ENCODE data around the gene ERVK3-1. TPM values are rescaled to one million over a fixed set of nuclear protein-coding genes. Genes with fewer than 3 reads are reported as not detected.

The ERVK3-1 gene
- total RNA-seq, 1 experiment from 2014 or later: 28.1 TPM

DNA sequence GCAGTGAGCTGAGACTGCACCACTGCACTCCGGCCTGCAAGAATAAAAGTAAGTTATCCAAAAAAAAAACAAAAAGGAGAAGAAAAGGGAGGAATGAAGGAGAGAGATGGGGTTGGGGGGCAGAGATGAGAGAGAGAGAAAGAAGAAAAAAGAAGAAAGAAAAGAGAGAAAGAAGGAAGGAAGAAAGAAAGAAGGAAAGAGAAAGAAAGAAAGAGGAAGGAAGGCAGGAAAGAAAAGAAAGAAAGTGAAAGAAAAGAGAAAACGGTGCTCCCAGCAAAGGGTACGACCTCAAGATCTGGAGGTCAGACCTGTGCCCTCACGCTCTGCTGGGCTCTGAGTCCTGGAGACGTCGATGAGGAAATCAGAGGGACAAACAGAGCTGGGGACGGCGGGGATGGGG, 44.4 kb downstream of the ERVK3-1 start:
- intact Hi-C loops (cut with micrococcal nuclease): no loop called here
- Histone ChIP-seq H3K4me2 (ENCODE audit: low read length) (no peak overlapping the region), H3K9me2 (ENCODE audit: insufficient read depth) (no peaks in the 10 kb centered on the region), H3K9ac (ENCODE audit: low read length) (no peak overlapping the region), H3K27ac (ENCODE audit: low read depth, low read length) (no peak overlapping the region), H2AFZ (ENCODE audit: low read depth, low read length, poor library complexity, severe bottlenecking) (no peak overlapping the region), H3K36me3 (ENCODE audit: control insufficient read depth in 1 of 2, insufficient read depth in 2 of 2, low read length in 2 of 2) (no peaks in the 10 kb centered on the region), H3K27me3 (ENCODE audit: insufficient read depth, low read length) (no peaks in the 10 kb centered on the region), H4K20me1 (ENCODE audit: insufficient read depth) (no peaks in the 10 kb centered on the region), H3K9me3 (ENCODE audit: control insufficient read depth in 1 of 2, insufficient read depth in 1 of 2, low read depth in 1 of 2, low read length in 2 of 2) (no peaks in the 10 kb centered on the region), H3K4me3 (replicated peaks in 1 of 2; ENCODE audit: low read depth in 1 of 2, low read length in 2 of 2) (no peak overlapping the region), H3K79me2 (ENCODE audit: insufficient read depth, low read length) (no peaks in the 10 kb centered on the region), H3K4me1 (ENCODE audit: control insufficient read depth in 1 of 2, insufficient read depth in 2 of 2, low read length in 2 of 2) (no peaks in the 10 kb centered on the region)
- TF ChIP-seq YY1 (IDR thresholded peaks at IDR 0.05; ENCODE audit: extremely low read depth, insufficient replicate concordance, low read depth, low read length): no peak
- no peak for TF ChIP-seq RAD21 (IDR thresholded peaks at IDR 0.05; ENCODE audit: low read depth)
- TF ChIP-seq SIN3A (IDR thresholded peaks at IDR 0.05; ENCODE audit: low read depth): no peak
- no peak for TF ChIP-seq EZH2 (IDR thresholded peaks at IDR 0.05)
- no peak for TF ChIP-seq ATF3 (IDR thresholded peaks at IDR 0.05)
- no peak for TF ChIP-seq SP1 (IDR thresholded peaks at IDR 0.05; ENCODE audit: low read depth)
- TF ChIP-seq CBX3 (IDR thresholded peaks at IDR 0.05; ENCODE audit: low read depth): no peak
- TF ChIP-seq SRF (IDR thresholded peaks at IDR 0.05; ENCODE audit: low read depth): no peak
- no peak for TF ChIP-seq FOSL1 (IDR thresholded peaks at IDR 0.05; ENCODE audit: low read depth)
- TF ChIP-seq EZH2phosphoT487 (IDR thresholded peaks at IDR 0.05; ENCODE audit: borderline replicate concordance): no peak
- TF ChIP-seq TCF7L2 (IDR thresholded peaks at IDR 0.05; ENCODE audit: borderline replicate concordance, extremely low read depth, insufficient read depth, insufficient read length): no peak
- no peak for TF ChIP-seq POLR2AphosphoS5 (IDR thresholded peaks at IDR 0.05; ENCODE audit: low read depth, low read length)
- TF ChIP-seq, protein P1, sequence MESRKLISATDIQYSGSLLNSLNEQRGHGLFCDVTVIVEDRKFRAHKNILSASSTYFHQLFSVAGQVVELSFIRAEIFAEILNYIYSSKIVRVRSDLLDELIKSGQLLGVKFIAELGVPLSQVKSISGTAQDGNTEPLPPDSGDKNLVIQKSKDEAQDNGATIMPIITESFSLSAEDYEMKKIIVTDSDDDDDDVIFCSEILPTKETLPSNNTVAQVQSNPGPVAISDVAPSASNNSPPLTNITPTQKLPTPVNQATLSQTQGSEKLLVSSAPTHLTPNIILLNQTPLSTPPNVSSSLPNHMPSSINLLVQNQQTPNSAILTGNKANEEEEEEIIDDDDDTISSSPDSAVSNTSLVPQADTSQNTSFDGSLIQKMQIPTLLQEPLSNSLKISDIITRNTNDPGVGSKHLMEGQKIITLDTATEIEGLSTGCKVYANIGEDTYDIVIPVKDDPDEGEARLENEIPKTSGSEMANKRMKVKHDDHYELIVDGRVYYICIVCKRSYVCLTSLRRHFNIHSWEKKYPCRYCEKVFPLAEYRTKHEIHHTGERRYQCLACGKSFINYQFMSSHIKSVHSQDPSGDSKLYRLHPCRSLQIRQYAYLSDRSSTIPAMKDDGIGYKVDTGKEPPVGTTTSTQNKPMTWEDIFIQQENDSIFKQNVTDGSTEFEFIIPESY (IDR thresholded peaks at IDR 0.05; ENCODE audit: extremely low read depth, insufficient replicate concordance, low read length): no peak
- TF ChIP-seq, protein P2, sequence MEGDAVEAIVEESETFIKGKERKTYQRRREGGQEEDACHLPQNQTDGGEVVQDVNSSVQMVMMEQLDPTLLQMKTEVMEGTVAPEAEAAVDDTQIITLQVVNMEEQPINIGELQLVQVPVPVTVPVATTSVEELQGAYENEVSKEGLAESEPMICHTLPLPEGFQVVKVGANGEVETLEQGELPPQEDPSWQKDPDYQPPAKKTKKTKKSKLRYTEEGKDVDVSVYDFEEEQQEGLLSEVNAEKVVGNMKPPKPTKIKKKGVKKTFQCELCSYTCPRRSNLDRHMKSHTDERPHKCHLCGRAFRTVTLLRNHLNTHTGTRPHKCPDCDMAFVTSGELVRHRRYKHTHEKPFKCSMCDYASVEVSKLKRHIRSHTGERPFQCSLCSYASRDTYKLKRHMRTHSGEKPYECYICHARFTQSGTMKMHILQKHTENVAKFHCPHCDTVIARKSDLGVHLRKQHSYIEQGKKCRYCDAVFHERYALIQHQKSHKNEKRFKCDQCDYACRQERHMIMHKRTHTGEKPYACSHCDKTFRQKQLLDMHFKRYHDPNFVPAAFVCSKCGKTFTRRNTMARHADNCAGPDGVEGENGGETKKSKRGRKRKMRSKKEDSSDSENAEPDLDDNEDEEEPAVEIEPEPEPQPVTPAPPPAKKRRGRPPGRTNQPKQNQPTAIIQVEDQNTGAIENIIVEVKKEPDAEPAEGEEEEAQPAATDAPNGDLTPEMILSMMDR (IDR thresholded peaks at IDR 0.05 in 2 of 3, conservative IDR thresholded peaks at IDR 0.05 in 1 of 3; ENCODE audit: borderline replicate concordance in 1 of 3, insufficient read depth in 1 of 3, low read depth in 2 of 3, low read length in 2 of 3): no peak
- TF ChIP-seq ELF1 (IDR thresholded peaks at IDR 0.05; ENCODE audit: borderline replicate concordance, low read depth): no peak
- TF ChIP-seq ZNF274 (IDR thresholded peaks at IDR 0.05; ENCODE audit: low read depth, low read length): no peak
- TF ChIP-seq ZFX (IDR thresholded peaks at IDR 0.05): no peak
- TF ChIP-seq, protein P3, sequence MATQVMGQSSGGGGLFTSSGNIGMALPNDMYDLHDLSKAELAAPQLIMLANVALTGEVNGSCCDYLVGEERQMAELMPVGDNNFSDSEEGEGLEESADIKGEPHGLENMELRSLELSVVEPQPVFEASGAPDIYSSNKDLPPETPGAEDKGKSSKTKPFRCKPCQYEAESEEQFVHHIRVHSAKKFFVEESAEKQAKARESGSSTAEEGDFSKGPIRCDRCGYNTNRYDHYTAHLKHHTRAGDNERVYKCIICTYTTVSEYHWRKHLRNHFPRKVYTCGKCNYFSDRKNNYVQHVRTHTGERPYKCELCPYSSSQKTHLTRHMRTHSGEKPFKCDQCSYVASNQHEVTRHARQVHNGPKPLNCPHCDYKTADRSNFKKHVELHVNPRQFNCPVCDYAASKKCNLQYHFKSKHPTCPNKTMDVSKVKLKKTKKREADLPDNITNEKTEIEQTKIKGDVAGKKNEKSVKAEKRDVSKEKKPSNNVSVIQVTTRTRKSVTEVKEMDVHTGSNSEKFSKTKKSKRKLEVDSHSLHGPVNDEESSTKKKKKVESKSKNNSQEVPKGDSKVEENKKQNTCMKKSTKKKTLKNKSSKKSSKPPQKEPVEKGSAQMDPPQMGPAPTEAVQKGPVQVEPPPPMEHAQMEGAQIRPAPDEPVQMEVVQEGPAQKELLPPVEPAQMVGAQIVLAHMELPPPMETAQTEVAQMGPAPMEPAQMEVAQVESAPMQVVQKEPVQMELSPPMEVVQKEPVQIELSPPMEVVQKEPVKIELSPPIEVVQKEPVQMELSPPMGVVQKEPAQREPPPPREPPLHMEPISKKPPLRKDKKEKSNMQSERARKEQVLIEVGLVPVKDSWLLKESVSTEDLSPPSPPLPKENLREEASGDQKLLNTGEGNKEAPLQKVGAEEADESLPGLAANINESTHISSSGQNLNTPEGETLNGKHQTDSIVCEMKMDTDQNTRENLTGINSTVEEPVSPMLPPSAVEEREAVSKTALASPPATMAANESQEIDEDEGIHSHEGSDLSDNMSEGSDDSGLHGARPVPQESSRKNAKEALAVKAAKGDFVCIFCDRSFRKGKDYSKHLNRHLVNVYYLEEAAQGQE (IDR thresholded peaks at IDR 0.05; ENCODE audit: low read depth): no peak
- no peak for TF ChIP-seq MAX (IDR thresholded peaks at IDR 0.05)
- TF ChIP-seq JUND (IDR thresholded peaks at IDR 0.05): no peak
- ChIA-PET RAD21 (ENCODE audit: low non-redundant PET in 1 of 2, low total read pairs in 2 of 2, uncharacterized antibody in 2 of 2, unreplicated experiment in 2 of 2) (interaction anchor here in 1 of 2 experiments (0.6 kb wide), 1 partner anchor 27 kb away, joined by 3 read pairs; no protein-coding TSS in a partner anchor), POLR2A (no interaction called here), CTCF (no interaction called here)
- no peak for DNase-seq (ENCODE audit: low read depth, low spot score)
- BruUV-seq (replicated peaks): no TSS peak
- ATAC-seq: no peak

All from HCT116 (cell line).